H9 (cell line): Measurements from ENCODE around the gene CACNA2D4. TPM values are rescaled to one million over a fixed set of nuclear protein-coding genes. Genes with fewer than 3 reads are reported as not detected.

Experiments used
- DNase-seq: peaks from one replicate; pipeline ENCODE4 v3.0.0-alpha.2; 2017
- H2AFZ ChIP-seq: one replicate; pipeline ENCODE4 v1.6.1; 2013; ENCODE audit warnings: mild to moderate bottlenecking, low read length, control low read depth, moderate library complexity
- H2AK5ac ChIP-seq: 2 replicates; pipeline ENCODE4 v1.6.1; 2013; ENCODE audit warnings: low read length, control low read depth, mixed read lengths; ENCODE audit not compliant: insufficient read length
- H2BK120ac ChIP-seq: one replicate; pipeline ENCODE4 v1.6.1; 2013; ENCODE audit warnings: low read depth, mild to moderate bottlenecking, low read length, control low read depth, inconsistent platforms; ENCODE audit not compliant: poor library complexity, severe bottlenecking
- H2BK12ac ChIP-seq: 2 replicates; pipeline ENCODE4 v1.6.1; 2013; ENCODE audit warnings: low read length, control low read depth, mixed read lengths, low read depth; ENCODE audit not compliant: insufficient read length
- H2BK15ac ChIP-seq: 2 replicates; pipeline ENCODE4 v1.6.1; 2013; ENCODE audit warnings: low read depth, low read length, control low read depth
- H2BK20ac ChIP-seq: one replicate; pipeline ENCODE4 v1.6.1; 2013; ENCODE audit warnings: low read depth, mild to moderate bottlenecking, low read length, control low read depth, inconsistent platforms; ENCODE audit not compliant: poor library complexity, severe bottlenecking
- H2BK5ac ChIP-seq: 2 replicates; pipeline ENCODE4 v1.6.1; 2013; ENCODE audit warnings: low read length, control low read depth, mixed read lengths; ENCODE audit not compliant: insufficient read length
- H3K14ac ChIP-seq: 2 replicates; pipeline ENCODE4 v1.6.1; 2013; ENCODE audit warnings: low read length, control low read depth; ENCODE audit not compliant: insufficient read depth
- H3K18ac ChIP-seq: 2 replicates; pipeline ENCODE4 v1.6.1; 2013; ENCODE audit warnings: low read depth, mild to moderate bottlenecking, mixed read lengths, low read length, control low read depth; ENCODE audit not compliant: insufficient read length
- H3K23ac ChIP-seq: 2 replicates; pipeline ENCODE4 v1.6.1; 2013; ENCODE audit warnings: low read length, control low read depth, mixed read lengths, low read depth; ENCODE audit not compliant: insufficient read length
- H3K23me2 ChIP-seq: 2 replicates; pipeline ENCODE4 v1.6.1; 2013; ENCODE audit warnings: low read depth, mild to moderate bottlenecking, mixed read lengths, low read length, control low read depth; ENCODE audit not compliant: insufficient read length, poor library complexity, severe bottlenecking
- H3K27ac ChIP-seq: 2 replicates; pipeline ENCODE4 v1.5.1; 2013; ENCODE audit warnings: low read length, control low read depth, mixed read lengths, low read depth; ENCODE audit not compliant: insufficient read length
- H3K27me3 ChIP-seq: 2 replicates; pipeline ENCODE4 v1.6.1; 2013; ENCODE audit warnings: low read length, control low read depth, inconsistent platforms; ENCODE audit not compliant: insufficient read depth
- H3K4ac ChIP-seq: 2 replicates; pipeline ENCODE4 v1.6.1; 2013; ENCODE audit warnings: low read depth, mild to moderate bottlenecking, control low read depth, inconsistent platforms, low read length, moderate library complexity
- H3K4me1 ChIP-seq: 2 replicates; pipeline ENCODE4 v1.6.1; 2013; ENCODE audit warnings: low read length, control low read depth, inconsistent platforms; ENCODE audit not compliant: insufficient read depth
- H3K4me2 ChIP-seq: 2 replicates; pipeline ENCODE4 v1.6.1; 2013; ENCODE audit warnings: low read length, control low read depth, mixed read lengths; ENCODE audit not compliant: insufficient read length, insufficient read depth
- H3K56ac ChIP-seq: 2 replicates; pipeline ENCODE4 v1.6.1; 2013; ENCODE audit warnings: low read depth, mild to moderate bottlenecking, mixed read lengths, low read length, control low read depth; ENCODE audit not compliant: insufficient read length
- H3K79me1 ChIP-seq: 2 replicates; pipeline ENCODE4 v1.6.1; 2013; ENCODE audit warnings: low read depth, mild to moderate bottlenecking, moderate library complexity, low read length, control low read depth, inconsistent platforms; ENCODE audit not compliant: insufficient read depth, poor library complexity, severe bottlenecking
- H3K79me2 ChIP-seq: 2 replicates; pipeline ENCODE4 v1.6.1; 2013; ENCODE audit warnings: low read length, control low read depth, inconsistent platforms; ENCODE audit not compliant: insufficient read depth
- H3K9ac ChIP-seq: 2 replicates; pipeline ENCODE4 v1.6.1; 2013; ENCODE audit warnings: low read length, control low read depth, mixed read lengths; ENCODE audit not compliant: insufficient read length; ENCODE audit errors: extremely low read depth
- H3K9me3 ChIP-seq: one replicate; pipeline ENCODE4 v1.6.1; 2013; ENCODE audit warnings: low read depth, low read length, inconsistent platforms; ENCODE audit not compliant: control insufficient read depth
- H3T11ph ChIP-seq: one replicate; pipeline ENCODE4 v1.6.1; 2013; ENCODE audit warnings: mild to moderate bottlenecking, low read length, control low read depth, inconsistent platforms
- H4K20me1 ChIP-seq: one replicate; pipeline ENCODE4 v1.6.1; 2013; ENCODE audit not compliant: control insufficient read depth, insufficient read length, insufficient read depth
- H4K5ac ChIP-seq: 2 replicates; pipeline ENCODE4 v1.6.1; 2013; ENCODE audit warnings: low read depth, mild to moderate bottlenecking, mixed read lengths, low read length, control low read depth; ENCODE audit not compliant: insufficient read length
- H4K8ac ChIP-seq: replicated peaks from 2 replicates; pipeline ENCODE4 v1.6.1; 2013; ENCODE audit warnings: low read length, control low read depth, mixed read lengths, low read depth; ENCODE audit not compliant: insufficient read length
- H4K91ac ChIP-seq: 2 replicates; pipeline ENCODE4 v1.6.1; 2013; ENCODE audit warnings: low read depth, mild to moderate bottlenecking, moderate library complexity, mixed read lengths, low read length, control low read depth; ENCODE audit not compliant: insufficient read length
- H3K27ac Mint-ChIP-seq, 3 experiments: 2 replicates in 2 of 3; 3 replicates in 1 of 3; pipeline ENCODE4 v1.8.0; 2020 to 2021; ENCODE audit warnings: mixed read lengths in 3 of 3, mild to moderate bottlenecking in 1 of 3, moderate library complexity in 1 of 3
- H3K27me3 Mint-ChIP-seq: 2 replicates; pipeline ENCODE4 v1.8.0; 2021; ENCODE audit warnings: low read depth, mild to moderate bottlenecking, moderate library complexity, mixed read lengths
- H3K36me3 Mint-ChIP-seq, 3 experiments: 2 replicates in 2 of 3; 3 replicates in 1 of 3; pipeline ENCODE4 v1.8.0; 2020 to 2021; ENCODE audit warnings: low read depth in 3 of 3, mixed read lengths in 3 of 3; ENCODE audit not compliant: insufficient read depth in 1 of 3
- H3K4me1 Mint-ChIP-seq, 2 experiments: 2 replicates each; pipeline ENCODE4 v1.8.0; 2020; ENCODE audit warnings: mixed read lengths in 2 of 2
- H3K4me3 Mint-ChIP-seq, 2 experiments: 2 replicates in 1 of 2; 3 replicates in 1 of 2; pipeline ENCODE4 v1.8.0; 2020 to 2021; ENCODE audit warnings: mild to moderate bottlenecking in 2 of 2, mixed read lengths in 2 of 2, moderate library complexity in 1 of 2
- H3K9me3 Mint-ChIP-seq, 2 experiments: 2 replicates in 1 of 2; 3 replicates in 1 of 2; pipeline ENCODE4 v1.8.0; 2020; ENCODE audit warnings: mild to moderate bottlenecking in 2 of 2, mixed read lengths in 2 of 2, moderate library complexity in 1 of 2
- CTCF ChIP-seq: fragments of 200-600 bp; sonication (generic); conservative IDR thresholded peaks from 3 replicates; pipeline ENCODE4 v1.8.0; 2021; ENCODE audit warnings: antibody characterized with exemption, mild to moderate bottlenecking
- WGBS: extraction: QIAGEN DNeasy Blood & Tissue Kit; methylation state at CpG from one replicate; pipeline ENCODE4 v1.1.7; 2013; ENCODE audit warnings: missing lambda C conversion rate, low lambda C conversion rate, mixed read lengths; ENCODE audit not compliant: insufficient read length; ENCODE audit errors: extremely low coverage; 5-methylcytosine and 5-hydroxymethylcytosine counted together
- total RNA-seq: library from RNA; stranded (reverse); gene quantifications from 2 replicates; pipeline ENCODE4 v1.2.1, GENCODE V29; 2021

Gene CACNA2D4
- total RNA-seq, 1 experiment from 2014 or later, result 0.79 TPM

- Histone ChIP-seq H3K9me3 (no peaks in the 10 kb centered on the region), H2BK12ac (no peak overlapping the region), H3K14ac (no peak overlapping the region), H4K20me1 (no peaks in the 10 kb centered on the region), H3K79me1 (no peaks in the 10 kb centered on the region), H4K91ac (no peak overlapping the region), H3K18ac (no peak overlapping the region), H2BK20ac (no peak overlapping the region), H2AK5ac (no peak overlapping the region), H3K23me2 (no peaks in the 10 kb centered on the region), H3T11ph (no peak overlapping the region), H3K56ac (no peak overlapping the region), H3K27me3 (no peaks in the 10 kb centered on the region), H2AFZ (no peak overlapping the region), H2BK120ac (no peak overlapping the region), H4K8ac (no peak overlapping the region), H3K27ac (no peak overlapping the region), H3K79me2 (no peaks in the 10 kb centered on the region), H2BK15ac (no peak overlapping the region), H3K23ac (no peak overlapping the region), H3K9ac (no peak overlapping the region), H4K5ac (no peak overlapping the region), H3K4me1 (no peaks in the 10 kb centered on the region), H2BK5ac (no peak overlapping the region), H3K4me2 (no peak overlapping the region), H3K4ac (no peak overlapping the region)
- Mint-ChIP-seq H3K4me3 (no peak overlapping the region), H3K27ac (no peak overlapping the region), H3K4me1 (peaks cover 16 to 49% of the 10 kb centered on the region in 2 experiments), H3K36me3 (no peaks in the 10 kb centered on the region; a peak in 1 of 7 replicates), H3K9me3 (no peaks in the 10 kb centered on the region), H3K27me3 (peaks cover 1% of the 10 kb centered on the region)
- DNase-seq, result peak; percentile 25
- TF ChIP-seq CTCF, result no peak
- no CpG with 5 or more reads among the region's 6 CpGs for WGBS
These were observed 408 bp upstream of the CACNA2D4 start for GRCh38 chr12:1918884-1919236.
